ENCODE data around the gene GCSAM.

The GCSAM gene

GRCh38 chr3:112128843-112129727, 4.0 kb downstream of the GCSAM start:
- peak in 2 of 4 experiments; percentile 18 to 21 for DNase-seq

GRCh38 chr3:112127522-112128494, 5.2 kb downstream of the GCSAM start:
- DNase-seq: no peak

- DNase-seq: no peak
These were observed 6.5 kb downstream of the GCSAM start for GRCh38 chr3:112126511-112126911.

- DNase-seq: no peak
These were observed 8.0 kb downstream of the GCSAM start for GRCh38 chr3:112124907-112125607.

GRCh38 chr3:112123548-112123947, 9.5 kb downstream of the GCSAM start:
- DNase-seq: no peak

- DNase-seq: no peak
These were observed 10.2 kb downstream of the GCSAM start for GRCh38 chr3:112122870-112123269.

GRCh38 chr3:112121577-112122547, 11.2 kb downstream of the GCSAM start:
- no peak for DNase-seq

GRCh38 chr3:112119962-112120836, 12.8 kb downstream of the GCSAM start:
- no peak for DNase-seq

- DNase-seq: no peak
These were observed 15.0 kb downstream of the GCSAM start for GRCh38 chr3:112117841-112118571.

- DNase-seq: no peak
These were observed 15.6 kb downstream of the GCSAM start for GRCh38 chr3:112117415-112117814.

- no peak for DNase-seq
These were observed 16.3 kb downstream of the GCSAM start for GRCh38 chr3:112116748-112117186.

- DNase-seq: no peak
These were observed 17.2 kb downstream of the GCSAM start for GRCh38 chr3:112115806-112116383.

GRCh38 chr3:112115161-112115739, 17.8 kb downstream of the GCSAM start:
- no peak for DNase-seq

- no peak for DNase-seq
These were observed 18.4 kb downstream of the GCSAM start for GRCh38 chr3:112114576-112115160.

- DNase-seq: peak in 2 of 4 experiments; percentile 18 to 26
These were observed 21.2 kb downstream of the GCSAM start for GRCh38 chr3:112111785-112112402.

GRCh38 chr3:112109322-112109721, 23.7 kb downstream of the GCSAM start:
- no peak for DNase-seq

GRCh38 chr3:112104774-112105173, 28.3 kb downstream of the GCSAM start:
- DNase-seq: no peak

GRCh38 chr3:112101916-112102315, 31.1 kb downstream of the GCSAM start:
- no peak for DNase-seq
